Inflammatory macrophage treated with lipopolysaccharide for 4 hours (primary cell): ENCODE measurements around the gene TMEM74B.
"Not testable (repeated sequence)": the region's sequence is repeated elsewhere in the genome, so short reads cannot be mapped to it uniquely, and the experiment has no call there.

Source experiments
- DNase-seq: peaks from one replicate; pipeline ENCODE4 v3.0.0-alpha.2; 2020

Gene TMEM74B

DNA sequence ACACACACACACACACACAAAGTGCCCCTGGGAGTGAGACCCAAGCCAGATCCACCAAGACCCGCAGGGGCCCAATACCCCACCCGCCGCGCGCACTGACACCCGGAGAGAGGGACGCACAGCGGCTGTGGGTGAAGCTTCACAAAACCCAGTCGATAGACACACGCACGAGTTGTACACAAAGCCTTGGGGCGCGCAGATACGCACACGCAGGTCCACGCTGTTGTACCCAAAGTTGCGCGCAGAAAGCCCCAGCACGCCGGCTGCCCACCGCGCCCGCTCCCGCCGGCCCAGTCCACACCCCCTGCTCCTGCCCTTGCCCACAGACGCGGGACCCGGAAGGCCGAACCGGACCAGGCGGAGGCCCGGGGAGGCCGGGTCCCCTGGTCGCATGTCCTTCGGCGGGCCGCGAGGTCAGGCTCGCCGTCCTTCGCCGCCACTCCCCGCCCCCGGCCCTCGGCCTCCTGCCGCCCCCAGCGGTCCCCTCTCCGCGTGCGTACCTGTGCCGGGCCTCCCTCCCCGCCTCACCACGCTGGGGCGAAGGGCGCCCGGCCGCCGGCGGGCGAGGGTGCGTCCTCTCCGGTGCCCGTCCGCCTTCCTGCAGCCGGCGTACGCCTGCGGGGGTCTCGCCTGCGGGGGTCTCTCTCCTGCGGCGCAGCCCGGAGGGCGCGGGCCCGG lies at the start of gene TMEM74B:
TSS of gene TMEM74B (minus strand) at position 344 of the 678 bp plus-strand sequence. CDS start 1,180 bp downstream, outside the sequence.
- DNase-seq, result no peak

DNA sequence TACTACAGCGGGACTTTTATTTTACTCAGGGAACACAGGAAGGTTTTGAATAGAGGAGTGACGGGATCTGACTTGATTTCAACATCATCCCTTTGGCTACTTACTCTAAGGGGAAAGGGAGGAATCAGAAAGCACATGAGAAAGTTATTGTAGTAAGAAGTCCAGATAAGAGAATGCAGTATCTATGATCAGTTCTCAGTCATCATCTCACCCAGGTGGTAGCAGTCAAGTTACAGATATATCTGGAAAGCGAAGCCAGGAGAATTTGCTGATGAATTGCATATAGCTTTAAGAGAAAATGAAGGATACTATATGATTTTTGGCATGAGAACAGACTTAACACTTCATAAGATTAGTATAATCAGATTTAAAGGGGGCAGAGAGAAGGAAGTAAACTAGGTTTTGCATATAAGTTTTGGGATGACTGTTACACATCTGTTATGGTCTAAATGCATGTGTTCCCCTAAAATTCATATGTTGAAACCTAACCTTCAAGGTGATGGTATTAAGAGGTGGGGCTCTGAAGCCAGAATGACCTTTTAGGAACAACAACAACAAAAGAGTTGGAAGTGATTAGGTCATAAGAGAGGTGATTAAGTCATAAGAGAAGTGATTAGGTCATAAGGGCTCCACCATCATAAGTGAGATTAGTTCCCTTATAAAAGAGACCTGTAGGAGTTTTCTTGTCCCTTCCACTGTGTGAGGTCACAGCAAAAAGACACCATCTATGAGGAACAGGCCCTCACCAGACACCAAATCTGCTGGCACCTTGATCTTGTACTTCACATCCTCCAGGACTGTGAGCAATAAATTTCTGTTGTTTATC lies 47.7 kb upstream of the TMEM74B start:
- DNase-seq, result peak; percentile 24

DNA sequence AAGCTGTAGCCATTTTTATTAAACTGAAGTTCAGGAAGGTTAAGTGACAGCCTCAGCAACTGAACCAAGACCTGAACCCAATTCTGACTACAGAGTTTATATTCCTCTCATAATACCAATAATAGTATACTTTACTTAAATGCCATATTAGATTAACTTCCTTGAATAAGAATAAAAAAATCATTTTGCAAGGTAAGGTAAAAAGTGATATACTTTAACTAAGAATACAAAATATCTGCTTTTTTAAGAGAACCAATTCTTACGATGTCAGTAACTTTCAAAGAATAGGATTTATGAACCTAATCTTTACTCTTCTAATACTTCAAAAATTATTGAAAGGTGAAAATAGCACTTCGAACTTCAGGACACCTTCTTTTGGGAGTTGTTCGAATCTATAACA lies 44.8 kb upstream of the TMEM74B start:
- DNase-seq, result no peak

DNA sequence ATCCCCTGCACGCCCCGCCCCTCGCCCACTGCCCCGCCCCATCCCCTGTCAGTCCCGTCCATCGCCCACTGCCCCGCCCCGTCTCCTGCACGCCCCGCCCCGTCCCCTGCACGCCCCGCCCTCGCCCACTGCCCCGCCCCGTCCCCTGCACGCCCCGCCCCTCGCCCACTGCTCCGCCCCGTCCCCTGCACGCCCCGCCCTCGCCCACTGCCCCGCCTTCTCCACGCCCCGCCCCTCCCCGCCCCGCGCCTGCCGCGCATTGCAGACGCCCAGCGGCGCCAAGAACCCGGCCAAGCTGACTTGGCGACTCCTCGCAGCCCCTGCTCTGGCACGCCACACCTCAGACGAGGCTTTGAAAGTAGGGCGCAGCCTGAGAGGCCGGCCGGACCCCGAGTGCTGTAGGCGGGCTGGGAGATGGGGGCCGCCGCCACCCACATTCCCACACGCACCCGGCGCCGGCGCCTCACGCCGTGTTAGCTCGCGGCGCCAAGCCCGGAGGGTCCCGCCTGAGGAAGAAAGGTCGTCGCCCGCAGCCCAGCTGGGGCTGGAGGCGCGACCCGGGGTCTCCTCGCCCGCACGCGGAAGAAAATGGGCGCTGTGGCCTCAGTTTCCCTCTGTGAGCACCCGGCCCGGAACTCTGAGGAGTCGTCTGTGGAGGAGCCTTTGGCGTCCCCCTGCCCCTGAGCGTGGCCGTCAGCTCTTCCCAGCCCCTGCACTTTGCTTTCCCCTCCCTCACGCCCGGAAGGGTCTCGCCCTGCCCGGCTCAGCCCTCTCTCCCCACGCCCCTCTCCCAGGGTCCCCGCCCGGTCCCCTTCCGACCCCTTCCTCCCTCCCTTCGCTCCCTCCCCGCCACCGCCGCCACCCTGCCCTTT lies 41.2 kb upstream of the TMEM74B start, which contains the start of gene RAD21L1:
TSS of gene RAD21L1 (plus strand) at position 262 of the 872 bp plus-strand sequence. CDS start 2,410 bp downstream, outside the sequence.
- DNase-seq, result peak; percentile 60

DNA sequence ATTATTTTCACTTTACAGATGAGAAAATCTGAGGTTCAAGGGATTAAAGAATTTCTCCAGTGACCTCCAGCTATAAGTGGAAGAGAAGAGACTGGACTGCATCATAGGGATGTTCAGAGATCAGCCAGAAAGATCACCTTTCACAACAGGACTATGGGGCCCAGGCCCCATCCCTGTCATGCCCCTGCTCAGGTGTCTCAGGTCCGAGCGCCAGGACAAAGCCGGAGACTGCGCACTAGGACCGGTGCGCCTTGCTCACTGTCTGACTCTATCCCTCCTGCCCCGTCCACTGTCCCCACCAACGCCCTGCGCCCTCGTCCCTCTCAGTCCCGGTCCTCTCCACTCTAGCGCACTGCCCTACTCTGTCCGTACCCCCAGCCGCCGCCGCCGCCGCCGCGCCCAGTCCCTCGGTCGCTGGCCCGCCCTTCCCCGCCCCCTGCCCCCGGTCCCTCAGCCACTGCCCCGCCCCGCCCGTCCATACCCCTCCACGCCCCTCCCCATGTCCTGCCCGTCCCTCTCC lies 40.5 kb upstream of the TMEM74B start:
- DNase-seq, result no peak

DNA sequence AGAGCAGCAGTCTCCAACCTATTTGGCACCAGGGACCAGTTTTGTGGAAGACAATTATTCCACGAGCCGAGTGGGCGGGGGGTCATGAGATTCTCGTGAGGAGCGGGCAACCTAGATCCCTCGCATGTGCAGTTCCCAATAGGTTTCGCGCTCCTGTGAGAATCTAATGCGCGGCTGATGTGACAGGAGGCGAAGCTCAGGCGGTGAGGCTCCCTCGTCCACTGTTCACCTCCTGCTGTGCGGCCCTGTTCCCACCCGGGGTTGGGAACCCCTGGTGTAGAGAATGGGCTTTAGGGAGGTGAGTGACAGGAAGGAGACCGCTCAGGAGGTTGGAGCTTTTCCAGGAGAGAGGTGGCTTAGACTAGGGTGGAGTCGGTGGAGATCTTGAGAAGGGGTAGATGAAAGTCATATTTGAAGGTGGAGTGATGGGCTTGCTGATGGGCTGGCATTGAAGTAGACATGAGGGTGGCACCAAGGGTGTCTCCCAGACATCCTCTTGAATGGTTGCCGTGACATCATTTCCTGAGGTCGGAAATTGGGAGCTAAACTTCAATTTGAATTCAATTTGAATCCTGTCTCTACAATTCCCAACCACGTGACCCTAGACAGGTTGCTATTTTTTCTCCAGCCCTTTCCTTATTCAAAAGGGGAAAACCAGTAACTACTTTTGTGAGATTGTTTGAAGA lies 39.6 kb upstream of the TMEM74B start:
- DNase-seq, result no peak

DNA sequence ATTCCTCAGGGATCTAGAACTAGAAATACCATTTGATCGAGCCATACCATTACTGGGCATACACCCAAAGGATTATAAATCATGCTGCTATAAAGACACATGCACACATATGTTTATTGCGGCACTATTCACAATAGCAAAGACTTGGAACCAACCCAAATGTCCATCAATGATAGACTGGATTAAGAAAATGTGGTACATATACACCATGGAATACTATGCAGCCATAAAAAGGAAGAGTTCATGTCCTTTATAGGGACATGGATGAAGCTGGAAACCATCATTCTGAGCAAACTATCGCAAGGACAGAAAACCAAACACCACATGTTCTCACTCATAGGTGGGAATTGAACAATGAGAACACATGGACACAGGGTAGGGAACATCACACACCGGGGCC lies 38.0 kb upstream of the TMEM74B start:
- not testable (repeated sequence) for DNase-seq

DNA sequence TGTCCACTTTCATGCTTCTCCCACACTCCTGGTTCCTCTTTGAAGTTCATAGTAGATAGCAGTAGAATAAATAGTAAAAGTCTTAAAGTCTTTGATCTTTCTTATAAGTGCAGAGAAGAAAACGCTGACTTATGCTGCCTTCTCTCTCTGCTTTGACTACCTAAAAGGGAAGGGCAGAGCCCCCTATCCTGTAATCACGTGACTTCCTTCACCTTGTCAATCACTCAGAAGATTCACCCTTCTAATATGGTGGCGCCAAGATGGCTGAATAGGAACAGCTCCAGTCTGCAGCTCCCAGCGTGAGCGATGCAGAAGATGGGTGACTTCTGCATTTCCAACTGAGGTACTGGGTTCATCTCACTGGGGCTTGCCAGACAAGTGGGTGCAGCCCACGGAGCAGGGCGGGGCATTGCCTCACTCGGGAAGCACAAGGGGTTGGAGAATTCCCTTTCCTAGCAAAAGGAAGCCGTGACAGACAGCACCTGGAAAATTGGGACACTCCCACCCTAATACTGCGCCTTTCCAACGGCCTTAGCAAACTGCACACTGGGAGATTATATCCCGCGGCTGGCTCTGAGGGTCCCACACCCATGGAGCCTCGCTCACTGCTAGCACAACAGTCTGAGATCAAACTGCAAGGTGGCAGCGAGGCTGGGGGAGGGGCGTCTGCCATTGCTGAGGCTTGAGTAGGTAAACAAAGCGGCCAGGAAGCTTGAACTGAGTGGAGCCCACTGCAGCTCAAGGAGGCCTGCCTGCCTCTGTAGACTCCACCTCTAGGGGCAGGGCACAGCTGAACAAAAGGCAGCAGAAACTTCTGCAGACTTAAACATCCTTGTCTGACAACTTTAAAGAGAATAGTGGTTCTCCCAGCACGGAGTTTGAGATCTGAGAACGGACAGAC lies 32.0 kb upstream of the TMEM74B start:
- not testable (repeated sequence) for DNase-seq

DNA sequence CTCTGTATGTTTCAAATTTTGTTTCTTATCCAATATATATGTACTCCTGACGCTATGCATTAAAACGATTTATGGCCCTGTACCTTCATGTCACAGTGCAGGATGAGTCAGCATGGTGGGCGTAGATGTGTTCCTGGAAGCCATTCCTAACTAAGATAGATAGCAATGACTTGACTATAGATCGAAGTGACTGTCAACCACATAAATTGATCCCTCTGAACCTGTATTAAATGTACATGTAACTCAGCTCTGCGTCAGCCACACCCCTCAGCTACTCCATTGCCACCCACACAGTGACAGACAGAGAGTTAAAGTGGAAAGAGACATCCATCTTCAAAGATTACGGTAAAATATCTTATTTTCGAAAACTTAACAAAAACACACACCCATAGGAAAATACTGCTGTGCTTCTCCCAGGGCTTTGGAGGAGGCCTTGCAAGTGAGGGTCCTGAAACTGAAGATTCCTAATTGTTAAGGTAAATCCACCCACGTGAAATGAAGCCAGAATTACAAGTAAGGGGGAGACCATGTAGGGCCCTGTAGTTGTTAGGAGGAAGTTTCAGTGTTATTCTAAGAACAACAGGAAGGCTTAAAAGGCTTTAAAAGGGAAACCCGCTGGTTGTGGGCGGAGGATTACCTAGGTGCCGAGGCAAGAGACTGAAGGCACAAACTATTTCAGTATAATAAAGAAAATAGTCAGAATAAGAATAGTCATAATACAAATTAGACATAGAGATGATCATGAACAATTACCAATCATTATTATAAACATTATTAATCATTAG lies 30.8 kb upstream of the TMEM74B start:
- no peak for DNase-seq

DNA sequence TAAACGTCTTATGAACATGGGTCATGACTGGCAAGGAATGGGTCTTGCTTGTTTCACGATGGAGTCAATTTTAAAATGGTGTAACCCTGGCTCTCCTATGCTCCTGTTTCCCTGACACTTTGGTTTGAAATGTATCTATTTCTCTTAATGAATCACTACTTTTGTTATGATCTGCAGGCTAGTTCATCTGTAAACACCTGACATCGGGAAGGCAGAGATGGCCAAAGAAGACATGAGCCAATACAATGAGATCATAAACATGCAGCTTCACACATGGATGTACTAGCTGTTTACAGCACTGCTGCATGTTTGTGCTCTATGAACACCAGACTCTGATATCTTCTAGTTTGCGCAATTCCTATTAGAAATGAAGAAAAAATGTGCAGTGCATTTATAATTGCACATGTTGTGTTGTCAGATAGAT lies 30.1 kb upstream of the TMEM74B start:
- no peak for DNase-seq

DNA sequence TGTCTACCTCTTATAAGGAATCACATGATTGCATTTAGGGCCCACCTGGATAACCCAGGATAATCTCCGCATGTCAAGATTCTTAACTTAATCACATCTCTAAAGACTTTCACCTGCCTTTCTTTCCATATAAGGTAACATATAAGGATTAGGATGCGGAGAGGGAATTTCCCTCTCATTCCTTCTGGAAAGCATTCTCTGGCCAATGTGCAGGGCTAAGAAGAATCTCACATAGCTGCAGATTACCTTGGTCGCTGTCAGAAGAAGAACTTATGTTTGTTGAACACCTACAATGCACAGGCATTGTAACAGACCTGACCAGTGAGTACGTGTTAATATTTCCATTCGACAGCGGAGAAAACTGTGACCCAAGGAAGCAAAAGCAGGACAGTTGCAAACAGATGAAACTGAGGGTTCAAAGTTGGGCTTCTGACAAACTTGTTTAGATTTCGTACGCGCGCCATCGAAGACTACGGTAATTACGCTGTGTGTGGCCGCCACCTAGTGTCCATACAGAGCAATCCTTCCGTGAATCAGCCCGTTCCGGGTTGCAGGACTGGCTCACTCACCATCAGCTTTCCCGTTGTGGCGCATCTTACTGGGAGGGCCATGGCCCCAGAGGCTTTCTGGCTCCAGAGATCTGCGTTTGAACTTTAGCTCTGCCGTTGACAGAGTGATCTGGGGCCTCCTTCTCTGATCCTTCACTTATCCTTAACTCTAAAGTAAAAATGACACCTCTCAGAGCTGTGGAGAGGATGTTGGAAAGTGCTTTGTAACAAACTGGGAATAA lies 28.0 kb upstream of the TMEM74B start:
- peak; percentile 76 for DNase-seq

DNA sequence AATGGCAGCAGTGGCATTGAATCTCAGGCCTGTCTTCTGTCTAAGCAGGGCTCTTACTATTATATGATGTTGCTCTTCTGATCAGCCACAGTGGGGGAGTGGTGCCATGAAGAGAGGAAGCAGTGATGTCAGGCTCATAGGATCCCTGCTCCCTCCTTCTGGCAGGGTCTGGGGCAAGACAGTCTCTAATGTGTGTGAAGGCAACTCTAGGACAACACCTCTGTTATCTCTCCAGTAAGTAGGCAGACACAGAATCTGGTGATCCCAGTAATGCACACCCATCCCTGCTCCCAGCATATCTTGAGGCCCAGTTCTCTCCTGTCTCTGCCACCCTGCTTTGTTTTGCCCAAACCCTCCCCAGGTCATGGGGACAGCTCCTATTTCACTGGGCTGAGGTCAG lies 27.2 kb upstream of the TMEM74B start:
- DNase-seq, result peak; percentile 72

DNA sequence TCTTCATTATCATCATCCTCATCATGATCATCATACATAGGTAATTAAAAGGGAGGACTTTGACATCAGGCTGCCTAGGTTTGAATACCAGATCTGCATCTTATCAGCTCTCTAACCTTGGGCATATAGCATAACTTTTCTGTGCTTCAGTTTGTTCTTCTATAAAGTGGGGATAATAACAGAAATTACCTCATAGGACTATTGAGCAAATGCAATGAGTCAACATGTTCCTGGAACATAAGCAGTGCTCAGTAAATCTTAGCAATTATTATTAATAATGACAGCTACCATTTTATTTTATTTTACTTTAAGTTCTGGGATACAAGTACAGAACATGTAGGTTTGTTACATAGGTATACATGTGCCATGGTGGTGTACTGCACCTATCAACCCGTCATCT lies 25.7 kb upstream of the TMEM74B start:
- DNase-seq, result peak; percentile 68

DNA sequence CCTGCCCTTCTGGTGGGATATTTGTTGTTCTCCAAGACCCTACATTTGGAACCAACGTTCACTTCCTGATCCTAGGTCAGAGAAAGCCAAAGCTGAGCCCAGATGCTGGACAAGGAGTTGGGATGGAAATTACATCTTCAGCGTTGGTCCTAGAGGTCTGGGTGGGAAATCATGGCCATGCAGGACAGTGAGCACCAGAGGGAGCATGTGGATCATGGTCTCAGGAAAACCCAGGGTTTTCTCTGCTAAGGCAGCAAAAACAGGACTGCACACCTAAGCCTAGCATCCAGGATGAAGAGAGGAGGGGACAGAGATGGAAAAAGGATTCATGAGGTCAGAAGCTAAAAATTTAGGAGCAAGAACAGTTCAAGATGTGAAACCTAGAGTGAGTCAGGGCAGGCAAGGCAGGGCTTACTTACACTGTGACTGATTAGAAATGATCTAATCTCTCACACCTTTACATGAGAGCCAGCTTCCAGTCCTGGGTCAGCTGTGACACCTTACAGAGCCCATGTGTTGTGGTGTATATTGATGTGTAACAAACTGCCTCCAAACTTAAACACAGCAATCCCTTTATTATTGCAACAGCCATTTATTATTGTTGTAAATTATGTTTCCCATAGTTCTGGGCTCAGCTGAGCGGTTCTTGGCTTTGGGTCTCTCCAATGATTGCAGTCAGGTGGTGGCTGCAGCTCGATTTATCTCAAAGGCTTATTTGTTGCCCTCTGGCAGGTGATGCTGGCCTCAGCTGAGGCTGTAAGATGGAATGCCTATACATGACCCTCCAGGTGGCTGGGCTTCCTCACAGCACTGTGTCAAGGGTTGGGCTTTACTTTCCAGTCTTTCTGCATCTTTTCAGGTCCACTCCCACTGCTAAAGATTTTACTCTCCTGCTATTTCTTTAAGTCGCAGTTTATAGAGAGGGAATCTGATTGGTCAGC lies 24.9 kb upstream of the TMEM74B start:
- DNase-seq, result no peak

DNA sequence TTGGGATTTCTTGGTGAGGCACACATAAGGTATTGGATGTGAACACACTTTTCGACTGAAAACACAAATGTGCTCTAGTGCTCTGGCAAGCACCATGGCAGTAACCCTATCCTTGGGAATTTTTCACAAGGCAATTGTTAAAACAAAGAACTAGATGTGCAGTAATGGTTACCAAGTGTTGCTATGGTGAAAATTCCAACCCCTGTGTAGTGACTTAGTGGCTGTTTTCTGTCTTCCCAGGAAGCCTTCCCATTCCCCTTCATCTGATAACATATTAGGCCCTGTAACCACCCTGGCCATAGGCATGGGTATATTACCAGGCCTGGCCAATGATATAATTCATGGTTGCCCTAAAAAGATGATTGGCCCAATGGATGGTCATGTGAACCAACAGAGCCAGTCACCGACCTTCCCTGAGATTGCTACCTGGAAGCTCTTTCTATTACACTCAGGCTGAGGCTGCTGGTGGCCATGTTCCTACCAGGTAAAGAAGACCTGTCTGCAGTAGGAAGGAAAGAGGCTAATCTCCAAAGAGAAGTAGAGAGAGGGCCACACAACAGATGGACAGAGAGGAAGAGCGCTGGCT lies 22.6 kb upstream of the TMEM74B start:
- DNase-seq, result no peak

DNA sequence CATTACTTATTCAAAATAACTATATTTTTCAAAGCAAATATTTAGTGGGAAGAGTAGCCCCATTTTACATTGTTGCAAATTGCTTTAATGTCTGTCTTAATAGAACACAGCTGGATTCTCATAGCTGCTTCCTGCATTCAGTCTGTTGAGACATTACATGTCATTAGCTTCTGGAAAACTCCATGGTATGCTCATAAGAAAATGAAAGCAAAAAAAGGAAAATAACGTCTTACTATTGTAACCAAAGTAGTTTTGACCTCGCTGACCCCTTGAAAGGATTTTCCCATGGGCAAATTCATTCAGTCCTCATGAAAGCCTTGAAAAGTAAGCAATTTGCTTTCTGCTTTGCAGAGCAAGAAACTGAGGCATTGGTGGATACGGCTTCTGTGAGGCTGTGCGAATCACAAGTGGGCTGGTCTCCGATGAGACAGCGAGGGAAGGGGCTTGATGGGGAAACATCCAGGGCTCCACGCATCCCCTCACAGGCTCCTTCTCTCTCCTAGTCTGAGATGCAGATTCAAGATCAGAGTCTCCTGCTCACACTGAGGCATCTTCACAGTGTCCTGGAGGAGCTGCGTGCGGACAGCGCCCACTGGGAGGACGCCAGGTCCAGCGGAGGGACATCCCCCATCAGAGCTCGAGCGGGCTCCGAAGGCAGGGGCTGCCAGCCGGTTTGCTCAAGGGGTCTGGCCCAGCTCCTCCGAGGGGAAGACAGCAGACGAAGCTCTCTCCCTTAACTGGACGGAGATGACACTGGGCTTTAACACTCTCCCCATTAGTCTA lies 21.8 kb upstream of the TMEM74B start:
- DNase-seq, result no peak

DNA sequence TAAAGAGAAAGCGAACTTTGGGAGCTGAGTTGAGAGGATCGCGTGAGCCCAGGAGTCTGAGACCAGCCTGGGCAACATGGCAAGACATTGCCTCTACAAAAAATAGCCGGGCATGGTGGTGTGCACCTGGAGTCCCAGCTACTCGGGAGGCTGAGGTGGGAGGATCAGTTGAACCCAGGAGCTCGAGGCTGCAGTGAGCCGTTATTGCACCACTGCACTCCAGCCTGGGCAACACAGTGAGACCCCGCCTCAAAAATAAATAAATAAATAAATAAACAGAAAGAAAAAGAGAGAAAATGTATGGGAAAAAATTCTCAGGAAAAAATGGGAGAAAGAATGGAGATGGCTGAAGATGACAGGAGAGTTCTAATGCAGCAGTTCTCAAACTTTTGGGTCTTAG lies 21.0 kb upstream of the TMEM74B start:
- no peak for DNase-seq
